ENCODE data around the gene MTFR2.

Gene MTFR2

GRCh38 chr6:136181512-136181833 lies 68.6 kb downstream of the MTFR2 start:
- no peak for DNase-seq
